SW 1271 (cell line): ENCODE data around the gene POLR3E.

Source experiments
- DNase-seq, 2 experiments: peaks; one replicate each; lab custom pipeline; 2025; lab: John Stamatoyannopoulos, UW

The POLR3E gene

GRCh38 chr16:22317001-22317530 is 19.9 kb downstream of the POLR3E start:
- no peak for DNase-seq

GRCh38 chr16:22317625-22318024 is 20.4 kb downstream of the POLR3E start:
- no peak for DNase-seq

- DNase-seq, result peak in 1 of 2 experiments; percentile 33
Observed at GRCh38 chr16:22318690-22319358, 21.6 kb downstream of the POLR3E start.

- no peak for DNase-seq
Observed at GRCh38 chr16:22320572-22321339, 23.5 kb downstream of the POLR3E start.

- peak in 1 of 2 experiments; percentile 35 for DNase-seq
Observed at GRCh38 chr16:22321340-22322001, 24.3 kb downstream of the POLR3E start.

GRCh38 chr16:22322021-22322471 is 24.8 kb downstream of the POLR3E start:
- no peak for DNase-seq

GRCh38 chr16:22322741-22323140 is 25.5 kb downstream of the POLR3E start:
- no peak for DNase-seq

- DNase-seq, result no peak
Observed at GRCh38 chr16:22323173-22323958, 26.2 kb downstream of the POLR3E start.

- no peak for DNase-seq
Observed at GRCh38 chr16:22323959-22324786, 27.0 kb downstream of the POLR3E start.

- no peak for DNase-seq
Observed at GRCh38 chr16:22324787-22325597, 27.8 kb downstream of the POLR3E start.

GRCh38 chr16:22325598-22326368 is 28.6 kb downstream of the POLR3E start:
- DNase-seq, result no peak

GRCh38 chr16:22326369-22326652 is 29.1 kb downstream of the POLR3E start:
- DNase-seq, result no peak

- no peak for DNase-seq
Observed at GRCh38 chr16:22326771-22327445, 29.7 kb downstream of the POLR3E start.

GRCh38 chr16:22327446-22327775 is 30.2 kb downstream of the POLR3E start:
- no peak for DNase-seq

- DNase-seq, result no peak
Observed at GRCh38 chr16:22328081-22328725, 31.0 kb downstream of the POLR3E start.

- no peak for DNase-seq
Observed at GRCh38 chr16:22329199-22329695, 32.0 kb downstream of the POLR3E start.

GRCh38 chr16:22330326-22330725 is 33.1 kb downstream of the POLR3E start:
- no peak for DNase-seq

- no peak for DNase-seq
Observed at GRCh38 chr16:22333457-22333994, 36.3 kb downstream of the POLR3E start.
